ENCODE results near the gene GRIN3B.

GRIN3B gene

DNA sequence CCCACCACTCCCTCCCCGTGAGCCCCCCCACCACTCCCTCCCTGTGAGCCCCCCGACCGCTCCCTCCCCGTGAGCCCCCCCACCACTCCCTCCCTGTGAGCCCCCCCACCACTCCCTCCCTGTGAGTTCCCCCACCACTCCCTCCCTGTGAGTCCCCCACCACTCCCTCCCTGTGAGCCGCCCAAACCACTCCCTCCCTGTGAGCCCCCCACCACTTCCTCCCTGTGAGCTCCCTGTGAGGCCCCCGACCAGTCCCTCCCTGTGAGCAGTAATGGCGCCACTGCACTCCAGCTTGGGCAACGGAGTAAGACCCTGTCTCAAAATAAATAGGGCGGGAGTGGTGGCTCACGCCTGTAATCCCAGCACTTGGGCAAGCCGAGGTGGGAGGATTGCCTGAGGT lies 49.6 kb downstream of the GRIN3B start:
- Histone ChIP-seq H3F3A (ENCODE audit: control insufficient read depth, insufficient read depth) (no peaks in the 10 kb centered on the region), H3K4me3 (ENCODE audit: low read length) (no peak overlapping the region), H4K20me1 (ENCODE audit: control insufficient read depth, insufficient read depth, low read depth, low read length) (no peaks in the 10 kb centered on the region), H3K9me2 (replicated peaks; ENCODE audit: control insufficient read depth, low read length) (no peaks in the 10 kb centered on the region), H3K4me1 (ENCODE audit: control insufficient read depth, low read length) (no peaks in the 10 kb centered on the region), H3K9me3 (ENCODE audit: control insufficient read depth, insufficient read depth, low read length) (no peaks in the 10 kb centered on the region), H3K79me2 (ENCODE audit: control insufficient read depth, low read length) (no peaks in the 10 kb centered on the region), H3K36me3 (ENCODE audit: control insufficient read depth, low read length) (peaks cover 34% of the 10 kb centered on the region), H3K27ac (ENCODE audit: low read depth, low read length) (no peak overlapping the region), H3K27me3 (ENCODE audit: control insufficient read depth, low read length) (no peaks in the 10 kb centered on the region), H3K4me2 (ENCODE audit: low read length) (no peak overlapping the region)
- TF ChIP-seq, protein P1, sequence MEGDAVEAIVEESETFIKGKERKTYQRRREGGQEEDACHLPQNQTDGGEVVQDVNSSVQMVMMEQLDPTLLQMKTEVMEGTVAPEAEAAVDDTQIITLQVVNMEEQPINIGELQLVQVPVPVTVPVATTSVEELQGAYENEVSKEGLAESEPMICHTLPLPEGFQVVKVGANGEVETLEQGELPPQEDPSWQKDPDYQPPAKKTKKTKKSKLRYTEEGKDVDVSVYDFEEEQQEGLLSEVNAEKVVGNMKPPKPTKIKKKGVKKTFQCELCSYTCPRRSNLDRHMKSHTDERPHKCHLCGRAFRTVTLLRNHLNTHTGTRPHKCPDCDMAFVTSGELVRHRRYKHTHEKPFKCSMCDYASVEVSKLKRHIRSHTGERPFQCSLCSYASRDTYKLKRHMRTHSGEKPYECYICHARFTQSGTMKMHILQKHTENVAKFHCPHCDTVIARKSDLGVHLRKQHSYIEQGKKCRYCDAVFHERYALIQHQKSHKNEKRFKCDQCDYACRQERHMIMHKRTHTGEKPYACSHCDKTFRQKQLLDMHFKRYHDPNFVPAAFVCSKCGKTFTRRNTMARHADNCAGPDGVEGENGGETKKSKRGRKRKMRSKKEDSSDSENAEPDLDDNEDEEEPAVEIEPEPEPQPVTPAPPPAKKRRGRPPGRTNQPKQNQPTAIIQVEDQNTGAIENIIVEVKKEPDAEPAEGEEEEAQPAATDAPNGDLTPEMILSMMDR (IDR thresholded peaks at IDR 0.05; ENCODE audit: low read depth, low read length, poor library complexity, severe bottlenecking) = no peak
- no peak for TF ChIP-seq EZH2phosphoT487 (IDR thresholded peaks at IDR 0.05; ENCODE audit: borderline replicate concordance, low read length)

DNA sequence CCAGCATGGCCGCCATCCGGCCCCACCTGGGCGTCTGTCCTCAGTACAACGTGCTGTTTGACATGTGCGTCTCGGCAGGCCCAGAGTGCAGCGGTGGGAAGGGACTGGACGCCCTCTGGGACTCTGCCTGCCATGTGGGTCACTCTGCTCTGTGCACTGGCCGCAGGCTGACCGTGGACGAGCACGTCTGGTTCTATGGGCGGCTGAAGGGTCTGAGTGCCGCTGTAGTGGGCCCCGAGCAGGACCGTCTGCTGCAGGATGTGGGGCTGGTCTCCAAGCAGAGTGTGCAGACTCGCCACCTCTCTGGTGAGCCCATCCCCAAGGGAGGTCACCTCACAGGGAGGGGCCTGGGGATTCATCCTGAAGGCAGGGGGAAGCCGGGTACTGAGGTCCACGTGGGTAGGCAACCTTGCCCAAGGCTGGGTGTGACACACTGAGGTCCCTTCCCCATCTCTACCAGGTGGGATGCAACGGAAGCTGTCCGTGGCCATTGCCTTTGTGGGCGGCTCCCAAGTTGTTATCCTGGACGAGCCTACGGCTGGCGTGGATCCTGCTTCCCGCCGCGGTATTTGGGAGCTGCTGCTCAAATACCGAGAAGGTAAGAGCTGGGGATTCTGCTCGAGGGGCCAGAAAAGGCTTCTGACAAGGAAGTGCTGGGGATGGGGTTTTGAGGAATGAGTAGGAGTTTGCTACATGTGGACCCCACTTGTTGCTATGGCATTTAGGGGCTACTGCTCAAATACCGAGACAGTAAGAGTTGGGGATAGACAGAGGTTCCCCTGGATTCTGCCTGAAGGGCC lies 51.0 kb downstream of the GRIN3B start:
- H3K36me3 ChIP-seq (ENCODE audit: control insufficient read depth, low read length) = peaks cover 23% of the 10 kb centered on the region; the same call in 1 of the 2 replicates
- no peak overlapping the region for H3K4me2 ChIP-seq (ENCODE audit: low read length)
- H3K27me3 ChIP-seq (ENCODE audit: control insufficient read depth, low read length) = no peaks in the 10 kb centered on the region
- H4K20me1 ChIP-seq (ENCODE audit: control insufficient read depth, insufficient read depth, low read depth, low read length) = no peaks in the 10 kb centered on the region
- H3K4me3 ChIP-seq (ENCODE audit: low read length) = no peak overlapping the region
- no peaks in the 10 kb centered on the region for H3K9me2 ChIP-seq (replicated peaks; ENCODE audit: control insufficient read depth, low read length)
- H3K27ac ChIP-seq (ENCODE audit: low read depth, low read length) = no peak overlapping the region
- H3K79me2 ChIP-seq (ENCODE audit: control insufficient read depth, low read length) = no peaks in the 10 kb centered on the region
- TF ChIP-seq, protein P1 (IDR thresholded peaks at IDR 0.05; ENCODE audit: low read depth, low read length, poor library complexity, severe bottlenecking) = no peak
- no peak for TF ChIP-seq EZH2phosphoT487 (IDR thresholded peaks at IDR 0.05; ENCODE audit: borderline replicate concordance, low read length)
- H3F3A ChIP-seq (ENCODE audit: control insufficient read depth, insufficient read depth) = no peaks in the 10 kb centered on the region
- no peaks in the 10 kb centered on the region for H3K4me1 ChIP-seq (ENCODE audit: control insufficient read depth, low read length)
- no peaks in the 10 kb centered on the region for H3K9me3 ChIP-seq (ENCODE audit: control insufficient read depth, insufficient read depth, low read length)

- TF ChIP-seq, protein P1 (IDR thresholded peaks at IDR 0.05; ENCODE audit: low read depth, low read length, poor library complexity, severe bottlenecking) = no peak
- TF ChIP-seq EZH2phosphoT487 (IDR thresholded peaks at IDR 0.05; ENCODE audit: borderline replicate concordance, low read length) = no peak
- Histone ChIP-seq H3K4me1 (ENCODE audit: control insufficient read depth, low read length) (no peaks in the 10 kb centered on the region), H3K27me3 (ENCODE audit: control insufficient read depth, low read length) (no peaks in the 10 kb centered on the region), H3K9me2 (replicated peaks; ENCODE audit: control insufficient read depth, low read length) (no peaks in the 10 kb centered on the region), H3K4me2 (ENCODE audit: low read length) (no peak overlapping the region), H3K9me3 (ENCODE audit: control insufficient read depth, insufficient read depth, low read length) (no peaks in the 10 kb centered on the region), H3F3A (ENCODE audit: control insufficient read depth, insufficient read depth) (no peaks in the 10 kb centered on the region), H4K20me1 (ENCODE audit: control insufficient read depth, insufficient read depth, low read depth, low read length) (no peaks in the 10 kb centered on the region), H3K4me3 (ENCODE audit: low read length) (no peak overlapping the region), H3K27ac (ENCODE audit: low read depth, low read length) (no peak overlapping the region), H3K36me3 (ENCODE audit: control insufficient read depth, low read length) (peaks cover 20% of the 10 kb centered on the region; the same call in 1 of the 2 replicates), H3K79me2 (ENCODE audit: control insufficient read depth, low read length) (no peaks in the 10 kb centered on the region)
Observed at GRCh38 chr19:1051791-1052190, 51.6 kb downstream of the GRIN3B start.

Data from DOHH2 (cell line).